NCI-H460 (cell line): Measurements from ENCODE around the gene KHSRP. TPM values are rescaled to one million over a fixed set of nuclear protein-coding genes. Genes with fewer than 3 reads are reported as not detected.
"Not testable (repeated sequence)": the region's sequence is repeated elsewhere in the genome, so short reads cannot be mapped to it uniquely, and the experiment has no call there.

Source experiments
- DNase-seq: peaks from one replicate; pipeline ENCODE4 v3.0.0-alpha.2; 2016; ENCODE audit warnings: low read depth; ENCODE audit errors: extremely low read depth
- total RNA-seq: library from RNA; depleted of rRNA; stranded (reverse); fragments of >200 nt; shearing (Covaris generic); gene quantifications from 2 replicates; pipeline ENCODE4 v1.2.3, GENCODE V29; 2014

Gene KHSRP
- total RNA-seq, 1 experiment from 2014 or later: 73.6 TPM

DNA sequence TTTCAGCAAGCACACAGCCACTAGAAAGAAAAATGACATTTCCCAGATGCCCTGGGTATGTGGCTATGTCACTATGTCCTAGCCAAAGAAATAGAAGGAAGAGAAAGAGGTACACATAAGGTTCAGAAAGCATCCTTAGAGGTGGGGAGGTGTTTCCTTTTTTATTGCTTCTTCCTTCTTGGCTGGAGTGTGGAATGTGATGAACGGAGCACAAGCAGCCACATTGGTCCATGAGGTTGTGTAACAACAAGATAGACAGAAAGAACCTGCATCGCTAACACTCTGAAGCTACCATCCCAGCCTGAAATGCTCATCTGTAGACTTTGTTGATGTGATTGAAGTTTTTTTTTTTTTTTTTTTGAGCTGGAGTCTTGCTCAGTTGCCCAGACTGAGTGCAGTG is 28.3 kb upstream of the KHSRP start:
- DNase-seq: no peak

- no peak for DNase-seq
These were observed 27.6 kb upstream of the KHSRP start for GRCh38 chr19:6452223-6452614.

DNA sequence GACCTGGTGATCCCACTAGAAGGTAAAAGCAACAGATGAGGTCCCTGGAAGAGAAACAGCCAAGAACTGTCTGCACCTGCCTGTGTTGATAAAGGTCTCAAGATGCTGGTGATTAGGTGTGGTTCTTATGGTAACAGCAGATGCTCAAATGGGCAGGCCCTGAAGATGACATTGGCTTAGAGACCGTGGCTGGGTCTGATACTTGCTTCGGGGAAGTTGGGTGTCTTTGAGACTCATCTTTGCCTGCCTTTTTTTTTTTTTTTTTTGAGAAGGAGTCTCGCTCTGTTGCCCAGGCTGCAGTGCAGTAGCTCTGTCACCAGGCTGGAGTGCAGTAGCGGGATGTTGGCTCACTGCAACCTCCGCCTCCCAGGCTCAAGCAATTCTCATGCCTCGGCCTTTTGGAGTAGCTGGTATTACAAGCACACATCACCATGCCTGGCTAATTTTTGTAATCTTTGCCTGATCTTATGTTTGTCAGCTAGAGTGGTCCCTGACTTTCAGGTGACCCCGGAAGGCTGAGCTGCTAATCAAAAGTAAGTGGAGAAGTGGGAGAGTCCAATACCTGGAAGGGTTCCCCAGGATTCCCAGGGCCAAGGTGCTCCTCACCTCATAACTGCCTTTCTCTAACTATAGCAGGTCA is 27.1 kb upstream of the KHSRP start:
- no peak for DNase-seq

DNA sequence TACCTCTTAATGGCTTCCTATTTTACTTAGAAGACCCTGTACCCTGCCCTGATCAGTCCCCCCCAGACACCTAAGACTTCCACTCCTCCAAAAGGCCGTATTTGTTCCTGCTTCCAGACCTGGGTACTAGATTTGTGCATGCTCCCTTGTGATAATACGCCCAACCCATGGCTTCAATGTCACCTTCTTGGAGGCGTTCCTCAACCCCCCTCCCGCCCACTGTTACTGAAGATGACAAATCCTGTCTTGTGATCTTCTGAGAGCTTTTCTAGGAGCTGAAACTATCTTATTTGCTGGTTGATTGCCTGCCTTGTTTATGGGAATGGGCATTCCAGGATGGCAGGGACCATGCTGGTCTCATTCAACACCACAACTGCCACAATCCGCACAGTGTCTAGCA is 25.6 kb upstream of the KHSRP start:
- DNase-seq: no peak

DNA sequence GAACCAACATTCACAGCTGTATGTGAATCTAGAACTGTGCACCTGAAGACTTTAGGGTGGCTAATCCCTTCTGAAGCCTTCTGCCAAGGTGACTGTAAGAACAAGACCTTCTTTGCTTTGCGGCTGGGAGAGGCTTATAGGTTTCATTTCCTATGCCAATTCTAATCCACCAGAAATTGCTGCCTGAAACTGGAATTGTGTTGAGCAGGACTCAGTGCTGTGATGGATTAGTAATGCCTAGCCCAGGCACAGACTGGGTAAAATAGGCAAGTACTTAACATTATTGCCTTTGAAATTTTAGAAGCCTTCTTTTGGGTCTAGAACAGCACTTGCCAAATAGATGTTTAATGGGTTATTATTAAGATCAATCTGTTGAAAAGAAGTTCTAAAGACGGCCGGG is 23.4 kb upstream of the KHSRP start:
- DNase-seq: no peak

DNA sequence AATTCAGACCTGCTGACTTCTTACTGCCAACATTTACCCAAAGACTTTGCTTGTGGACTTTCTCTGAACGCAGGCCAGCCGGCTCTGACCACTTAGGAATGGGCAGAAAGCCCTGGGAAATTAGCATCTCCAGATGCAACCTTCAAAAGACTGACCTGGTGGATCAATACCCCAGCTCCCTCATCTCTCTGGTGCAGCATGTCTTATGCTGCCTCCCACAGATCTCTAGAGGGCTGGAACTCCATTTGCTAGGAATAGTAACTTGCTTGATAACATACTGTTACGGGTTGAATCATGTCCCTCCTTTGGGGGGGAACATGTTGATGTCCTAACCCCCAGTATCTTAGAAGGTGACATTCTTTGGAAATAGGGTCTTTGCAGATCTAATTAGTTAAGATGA is 21.8 kb upstream of the KHSRP start:
- DNase-seq: no peak

- DNase-seq: no peak
These were observed 19.4 kb upstream of the KHSRP start for GRCh38 chr19:6443986-6444385.

DNA sequence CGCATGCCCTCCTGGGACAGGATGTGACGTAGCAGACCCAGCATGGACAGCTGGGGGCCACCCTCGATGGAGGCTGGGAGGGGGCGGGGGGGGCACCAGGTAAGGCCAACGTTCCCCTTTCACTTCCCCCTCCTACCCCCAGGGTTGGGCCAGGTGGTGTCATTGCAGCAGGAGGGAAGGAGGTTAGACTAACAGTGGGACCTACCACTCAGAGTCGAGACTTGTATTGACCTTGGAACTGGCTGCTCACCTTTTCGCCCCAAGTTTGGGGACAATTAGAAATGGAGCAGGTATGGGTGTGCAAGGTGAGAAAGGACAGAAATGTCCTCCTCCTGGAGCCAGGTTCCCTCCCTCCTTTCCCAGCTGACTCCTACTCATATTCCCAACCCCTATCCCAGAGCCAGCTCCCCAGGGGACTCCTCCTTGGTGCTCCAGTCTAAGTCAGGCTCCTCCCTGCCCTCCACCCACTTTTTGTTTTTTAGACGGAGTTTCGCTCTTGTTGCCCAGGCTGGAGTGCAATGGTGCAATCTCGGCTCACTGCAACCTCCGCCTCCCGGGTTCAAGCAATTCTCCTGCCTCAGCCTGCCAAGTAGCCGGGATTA is 17.6 kb upstream of the KHSRP start:
- no peak for DNase-seq

- DNase-seq: no peak
These were observed 16.3 kb upstream of the KHSRP start for GRCh38 chr19:6440905-6441304.

DNA sequence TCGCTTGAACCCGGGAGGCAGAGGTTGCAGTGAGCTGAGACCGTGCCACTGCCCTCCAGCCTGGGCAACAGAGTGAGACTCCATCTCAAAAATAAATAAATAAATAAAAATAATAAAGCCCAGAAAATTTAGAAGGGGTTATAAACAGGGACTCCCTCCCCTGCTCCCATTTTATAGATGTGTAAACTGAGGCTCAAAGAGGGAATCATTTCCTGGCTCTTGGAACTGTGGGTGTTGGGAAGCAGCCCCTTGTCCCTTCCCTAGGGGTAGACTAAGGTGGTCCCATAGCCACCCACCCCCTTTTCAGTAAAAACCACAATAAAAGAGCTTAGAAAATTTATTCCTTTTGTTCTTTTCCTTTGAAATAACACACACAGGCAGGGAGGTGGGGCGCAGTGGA is 15.1 kb upstream of the KHSRP start:
- no peak for DNase-seq

DNA sequence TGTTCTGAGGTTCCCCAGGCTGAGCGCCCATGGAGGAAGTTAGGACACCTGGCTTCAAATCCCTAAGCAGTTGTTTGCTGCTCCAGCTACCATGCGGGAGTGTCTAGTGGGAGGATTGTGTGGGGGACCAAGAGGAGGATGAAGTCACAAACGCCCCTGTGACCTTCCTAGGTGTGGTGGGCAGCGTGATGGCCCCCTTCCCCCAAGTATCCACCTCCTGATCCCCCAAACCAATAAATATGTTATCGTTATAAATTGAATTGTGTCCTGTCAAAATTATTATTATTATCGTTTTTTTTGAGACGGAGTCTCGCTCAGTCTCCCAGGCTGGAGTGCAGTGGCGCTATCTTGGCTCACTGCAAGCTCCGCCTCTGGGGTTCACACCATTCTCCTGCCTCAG is 9.1 kb upstream of the KHSRP start, which contains the start of gene SLC25A41:
SLC25A41 (minus strand) TSS at position 101 of the 400 bp plus-strand sequence; CDS start at position 31, 70 bp downstream.
- DNase-seq: no peak

GRCh38 chr19:6433165-6433564 is 8.6 kb upstream of the KHSRP start:
- DNase-seq: no peak

- no peak for DNase-seq
These were observed 7.3 kb upstream of the KHSRP start for GRCh38 chr19:6431891-6432290.

GRCh38 chr19:6429419-6430221 is 5.0 kb upstream of the KHSRP start:
- no peak for DNase-seq

- not testable (repeated sequence) for DNase-seq
These were observed 4.2 kb upstream of the KHSRP start for GRCh38 chr19:6428692-6429418.

DNA sequence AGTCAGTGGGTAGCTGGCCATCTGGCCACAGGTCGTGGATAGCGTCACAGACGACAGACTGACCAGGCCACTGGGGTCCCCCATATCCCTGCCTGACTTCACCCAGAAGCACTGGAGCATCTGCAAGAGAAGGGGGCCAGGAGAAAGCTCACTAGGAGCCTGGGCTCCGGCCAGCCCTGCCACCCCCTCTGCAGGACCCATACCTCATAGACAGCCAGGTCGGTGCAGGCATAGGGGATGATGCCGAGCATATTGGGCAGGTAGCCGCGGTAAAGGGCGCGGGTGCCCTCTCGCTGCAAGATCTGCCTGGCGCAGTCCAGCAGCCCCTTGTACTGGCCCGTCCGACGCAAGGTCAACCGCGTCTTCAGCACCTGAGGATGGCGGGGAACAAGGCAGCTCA is 2.5 kb upstream of the KHSRP start:
- DNase-seq: no peak

- no peak for DNase-seq
These were observed 1.4 kb upstream of the KHSRP start for GRCh38 chr19:6425732-6426620.

GRCh38 chr19:6424939-6425731 is 524 bp upstream of the KHSRP start:
- DNase-seq: peak; percentile 99

DNA sequence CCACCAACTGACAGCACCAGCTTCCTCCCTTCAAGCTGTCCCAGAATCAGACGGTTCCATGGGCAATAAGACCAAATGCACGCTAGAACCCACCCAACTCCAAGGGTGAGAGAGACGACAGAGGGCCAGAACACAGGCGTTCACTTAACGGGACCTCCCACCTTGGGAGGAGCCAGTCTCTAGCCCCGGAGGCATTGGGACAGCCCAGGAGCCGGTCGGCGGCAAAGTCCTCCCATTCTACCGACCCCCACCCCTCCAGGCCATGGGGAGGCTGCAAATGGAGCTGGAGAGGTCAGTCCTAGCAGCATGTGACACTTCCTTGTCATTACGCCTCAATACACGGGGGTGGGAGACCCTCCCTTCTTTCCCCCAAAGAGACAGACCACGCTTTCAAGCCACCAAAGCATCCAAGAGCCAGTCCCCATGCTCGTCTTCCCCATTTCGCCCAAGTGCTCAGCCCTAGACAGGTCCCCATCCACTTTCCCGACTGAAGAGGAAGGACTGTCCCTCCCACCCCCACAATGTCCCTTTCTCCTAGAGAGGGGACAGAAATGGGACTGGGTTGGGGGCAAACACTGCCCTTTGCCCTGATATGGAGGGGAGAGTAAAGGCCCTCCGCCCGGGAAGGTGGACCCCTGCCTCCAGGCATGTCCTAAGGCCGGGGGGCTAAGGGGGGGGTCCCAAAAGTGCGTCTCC is 964 bp downstream of the KHSRP start:
- no peak for DNase-seq
